ENCODE results near the gene TRIM2.

TRIM2 gene

GRCh38 chr4:153258750-153259149, 54.5 kb downstream of the TRIM2 start:
- no peak for TF ChIP-seq GATA1 (IDR thresholded peaks at IDR 0.05; ENCODE audit: low read depth, low read length)
- TF ChIP-seq POLR2A (IDR thresholded peaks at IDR 0.05; ENCODE audit: low read length), result no peak
- DNase-seq, result no peak

GRCh38 chr4:153259661-153260060, 55.4 kb downstream of the TRIM2 start:
- no peak for DNase-seq
- TF ChIP-seq GATA1 (IDR thresholded peaks at IDR 0.05; ENCODE audit: low read depth, low read length), result no peak
- TF ChIP-seq POLR2A (IDR thresholded peaks at IDR 0.05; ENCODE audit: low read length), result no peak

DNA sequence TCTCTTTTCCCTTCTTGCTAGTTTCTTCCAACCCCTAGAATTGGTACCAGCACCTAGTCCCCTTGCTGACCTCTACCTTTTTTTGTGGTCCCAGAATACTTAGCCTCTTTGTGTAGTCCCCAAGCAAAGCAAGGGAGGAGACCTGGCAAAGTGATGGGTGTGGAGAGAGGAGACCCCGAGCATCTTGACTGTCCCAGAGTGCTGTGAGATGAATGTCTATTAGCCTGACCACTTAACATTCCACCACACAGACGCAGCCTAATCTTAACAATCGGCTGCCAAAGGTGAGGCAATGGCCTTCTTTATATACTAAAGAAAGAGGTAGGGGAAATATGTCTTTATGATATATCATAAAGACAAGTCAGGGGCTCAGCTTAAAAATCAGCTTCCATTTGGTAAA, 55.9 kb downstream of the TRIM2 start:
- no peak for TF ChIP-seq GATA1 (IDR thresholded peaks at IDR 0.05; ENCODE audit: low read depth, low read length)
- no peak for TF ChIP-seq POLR2A (IDR thresholded peaks at IDR 0.05; ENCODE audit: low read length)
- DNase-seq, result no peak

- no peak for TF ChIP-seq GATA1 (IDR thresholded peaks at IDR 0.05; ENCODE audit: low read depth, low read length)
- no peak for TF ChIP-seq POLR2A (IDR thresholded peaks at IDR 0.05; ENCODE audit: low read length)
- DNase-seq, result no peak
Observed at GRCh38 chr4:153260553-153261300, 56.5 kb downstream of the TRIM2 start.

DNA sequence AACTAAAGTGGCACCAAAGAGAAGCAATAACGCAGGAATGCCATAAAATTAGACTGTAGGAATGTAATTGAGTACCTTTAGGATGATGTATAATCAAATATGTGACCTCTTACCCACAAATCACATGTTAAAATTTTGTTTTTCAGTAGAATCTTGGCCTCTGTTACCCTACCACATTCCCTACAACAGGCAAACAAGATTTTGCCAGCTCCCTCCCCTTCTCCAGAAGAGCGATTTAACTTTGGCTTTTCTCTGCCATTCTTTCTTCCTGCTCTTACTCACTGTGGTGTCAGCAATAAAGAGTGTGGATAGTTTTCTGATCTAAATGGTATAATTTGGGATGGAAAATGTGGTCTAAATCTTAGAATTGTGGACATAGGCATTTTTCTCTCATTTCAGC, 57.2 kb downstream of the TRIM2 start:
- DNase-seq, result no peak
- TF ChIP-seq POLR2A (IDR thresholded peaks at IDR 0.05; ENCODE audit: low read length) (no peak), GATA1 (IDR thresholded peaks at IDR 0.05; ENCODE audit: low read depth, low read length) (no peak)

DNA sequence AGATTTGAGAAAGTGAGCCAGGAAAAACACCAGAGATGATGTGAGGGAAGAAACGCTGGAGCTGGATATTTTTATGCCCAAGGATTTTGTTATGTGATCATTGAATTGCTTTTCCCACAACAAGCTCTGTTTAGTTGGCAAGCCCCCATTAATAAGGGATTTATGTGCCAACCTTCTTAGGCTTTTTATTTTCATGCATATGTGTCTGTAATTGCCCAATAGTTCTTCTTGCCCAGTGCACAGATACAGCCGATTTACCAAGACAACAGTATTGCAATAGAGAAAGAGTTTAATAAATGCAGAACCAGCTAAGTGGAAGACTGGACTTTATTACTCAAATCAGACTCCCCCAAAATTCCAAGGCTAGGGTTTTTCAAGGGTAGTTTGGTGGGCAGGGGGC, 57.7 kb downstream of the TRIM2 start:
- DNase-seq, result no peak
- TF ChIP-seq GATA1 (IDR thresholded peaks at IDR 0.05; ENCODE audit: low read depth, low read length) (no peak), POLR2A (IDR thresholded peaks at IDR 0.05; ENCODE audit: low read length) (no peak)

DNA sequence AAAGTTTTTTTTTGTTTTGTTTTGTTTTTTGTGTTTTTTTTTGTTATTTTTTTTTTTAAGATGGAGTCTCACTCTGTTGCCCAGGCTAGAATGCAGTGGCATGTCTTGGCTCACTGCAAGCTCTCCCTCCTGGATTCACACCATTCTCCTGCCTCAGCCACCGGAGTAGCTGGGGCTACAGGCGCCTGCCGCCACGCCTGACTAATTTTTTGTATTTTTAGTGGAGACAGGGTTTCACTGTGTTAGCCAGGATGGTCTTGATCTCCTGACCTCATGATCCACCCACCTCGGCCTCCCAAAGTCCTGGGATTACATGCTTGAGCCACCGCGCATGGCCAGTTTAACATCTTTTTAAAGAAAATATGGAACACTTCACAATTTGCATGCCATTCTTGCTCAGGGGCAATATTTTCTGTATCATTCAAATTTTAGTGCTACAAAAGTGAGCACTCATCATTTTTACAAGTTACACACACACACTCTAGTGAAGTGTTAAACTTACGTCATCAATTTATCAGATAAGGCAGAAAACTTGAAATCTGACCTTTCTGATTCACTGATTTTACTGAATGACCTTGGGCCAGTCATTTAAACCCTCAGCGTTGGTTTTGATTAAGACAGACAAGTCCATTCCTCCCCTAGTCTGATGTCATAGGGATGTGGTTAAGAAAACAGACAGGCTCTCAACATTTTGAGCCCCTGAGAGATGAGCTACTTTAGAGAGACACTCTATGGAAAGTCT, 61.2 kb downstream of the TRIM2 start:
- no peak for DNase-seq
- TF ChIP-seq GATA1 (IDR thresholded peaks at IDR 0.05; ENCODE audit: low read depth, low read length), result no peak
- no peak for TF ChIP-seq POLR2A (IDR thresholded peaks at IDR 0.05; ENCODE audit: low read length)

DNA sequence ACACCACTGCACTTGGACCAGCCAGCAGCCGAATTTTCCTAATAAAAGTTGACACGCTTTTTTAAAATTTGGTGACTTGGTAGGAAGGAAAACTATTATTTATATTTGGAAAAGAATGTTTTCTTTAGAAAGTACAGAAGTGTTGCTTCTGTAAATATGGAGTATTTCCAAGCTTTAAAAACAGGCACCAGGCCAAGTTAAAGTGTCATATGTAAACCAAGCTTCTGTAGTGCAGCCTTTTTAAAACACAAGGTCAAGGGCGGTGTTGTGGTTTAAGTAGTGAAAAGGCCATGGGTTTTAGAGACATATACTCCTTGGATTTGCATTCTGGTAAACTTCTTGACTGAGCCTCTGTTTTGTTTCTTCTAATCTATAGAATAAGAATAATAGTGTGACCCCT, 62.7 kb downstream of the TRIM2 start:
- TF ChIP-seq GATA1 (IDR thresholded peaks at IDR 0.05; ENCODE audit: low read depth, low read length) (no peak), POLR2A (IDR thresholded peaks at IDR 0.05; ENCODE audit: low read length) (no peak)
- no peak for DNase-seq

- DNase-seq, result no peak
- TF ChIP-seq GATA1 (IDR thresholded peaks at IDR 0.05; ENCODE audit: low read depth, low read length), result no peak
- no peak for TF ChIP-seq POLR2A (IDR thresholded peaks at IDR 0.05; ENCODE audit: low read length)
Observed at GRCh38 chr4:153267890-153268289, 63.6 kb downstream of the TRIM2 start.

GRCh38 chr4:153268295-153268694, 64.1 kb downstream of the TRIM2 start:
- DNase-seq, result no peak
- TF ChIP-seq POLR2A (IDR thresholded peaks at IDR 0.05; ENCODE audit: low read length) (no peak), GATA1 (IDR thresholded peaks at IDR 0.05; ENCODE audit: low read depth, low read length) (no peak)

DNA sequence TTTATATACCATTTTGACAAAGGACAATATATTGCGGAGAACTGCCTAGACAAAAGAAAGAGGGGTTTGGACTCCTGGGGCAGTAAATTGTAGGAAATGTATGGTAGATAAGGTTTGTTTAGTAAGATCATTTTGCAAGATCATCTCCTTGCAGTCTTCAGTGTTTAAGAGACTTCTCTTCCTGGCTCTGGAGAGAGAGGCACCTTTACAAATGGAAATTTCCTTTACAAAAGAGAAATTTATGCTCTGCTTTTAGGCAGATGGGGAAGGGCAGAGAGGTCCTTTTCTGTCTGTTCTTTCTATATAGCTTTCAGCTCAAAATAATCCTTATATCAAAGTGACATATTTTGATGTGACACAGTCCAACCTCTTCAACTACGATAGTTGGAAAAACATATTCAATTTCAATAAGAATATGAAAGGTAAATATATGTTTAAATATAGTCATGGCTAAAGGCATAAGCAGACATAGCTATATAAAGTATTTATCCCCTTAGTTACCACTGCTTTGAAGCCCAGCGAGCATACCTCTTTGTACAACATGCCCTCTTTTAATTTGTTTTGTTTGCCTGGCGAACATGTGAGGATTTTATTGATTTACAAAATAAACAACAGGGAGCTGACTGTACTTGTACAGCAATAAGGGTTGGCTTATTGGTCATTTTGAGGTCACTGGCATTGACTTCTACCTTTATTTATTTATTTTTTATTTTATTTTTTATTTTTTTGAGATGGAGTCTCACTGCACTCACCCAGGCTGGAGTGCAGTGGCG, 65.2 kb downstream of the TRIM2 start:
- no peak for DNase-seq
- TF ChIP-seq POLR2A (IDR thresholded peaks at IDR 0.05; ENCODE audit: low read length) (no peak), GATA1 (IDR thresholded peaks at IDR 0.05; ENCODE audit: low read depth, low read length) (no peak)

DNA sequence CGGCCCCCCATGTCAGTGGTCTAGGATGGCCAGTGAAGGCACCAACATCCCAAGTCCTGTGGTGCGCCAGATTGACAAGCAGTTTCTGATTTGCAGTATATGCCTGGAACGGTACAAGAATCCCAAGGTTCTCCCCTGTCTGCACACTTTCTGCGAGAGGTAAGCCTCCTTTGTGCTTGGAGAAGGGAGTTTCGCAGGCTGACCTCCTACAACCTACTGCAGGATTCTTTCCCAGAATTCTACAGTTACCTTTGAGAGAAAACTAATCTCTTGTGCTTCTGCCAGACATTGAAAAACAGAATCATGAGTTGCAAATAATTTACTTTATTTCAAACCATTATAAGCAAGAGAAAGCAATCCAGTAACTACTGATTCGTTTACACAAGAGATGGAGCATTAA, 66.1 kb downstream of the TRIM2 start:
- TF ChIP-seq GATA1 (IDR thresholded peaks at IDR 0.05; ENCODE audit: low read depth, low read length) (no peak), POLR2A (IDR thresholded peaks at IDR 0.05; ENCODE audit: low read length) (no peak)
- no peak for DNase-seq

- no peak for TF ChIP-seq POLR2A (IDR thresholded peaks at IDR 0.05; ENCODE audit: low read length)
- DNase-seq, result no peak
Observed at GRCh38 chr4:153271820-153272219, 67.6 kb downstream of the TRIM2 start.

DNA sequence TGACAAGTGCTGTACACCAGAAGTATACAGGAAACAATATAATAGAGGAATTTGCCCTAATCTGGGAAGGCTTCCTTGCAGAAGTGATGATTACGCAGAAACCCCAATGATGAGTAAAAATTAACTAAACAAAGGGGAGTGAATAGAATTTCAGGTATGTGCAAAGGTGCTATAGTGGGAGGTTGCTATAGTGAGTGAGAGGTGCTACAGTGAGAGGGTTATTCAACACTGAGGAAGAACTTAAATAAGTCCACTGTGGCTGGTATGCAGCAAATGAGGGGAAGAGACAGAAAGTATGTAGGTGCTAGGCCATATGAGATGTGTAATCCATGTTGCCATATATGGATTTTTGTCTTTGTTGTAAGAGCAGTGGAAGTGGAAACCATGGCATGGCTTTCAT, 69.5 kb downstream of the TRIM2 start:
- DNase-seq, result no peak
- no peak for TF ChIP-seq POLR2A (IDR thresholded peaks at IDR 0.05; ENCODE audit: low read length)
- no peak for TF ChIP-seq GATA1 (IDR thresholded peaks at IDR 0.05; ENCODE audit: low read depth, low read length)
